WTC11 (cell line): ENCODE results near the gene RIOK2. TPM values are rescaled to one million over a fixed set of nuclear protein-coding genes. Genes with fewer than 3 reads are reported as not detected.

Experiments
- AFF4 ChIP-seq: sonication (generic); formaldehyde crosslinking; IDR thresholded peaks from 2 replicates; pipeline ENCODE4 v1.8.1; 2023; ENCODE audit warnings: mild to moderate bottlenecking, missing genetic modification reagents, borderline replicate concordance
- E2F4 ChIP-seq: sonication (generic); formaldehyde crosslinking; IDR thresholded peaks from 2 replicates; pipeline ENCODE4 v1.8.1; 2022; ENCODE audit warnings: low read depth, mild to moderate bottlenecking, moderate library complexity, missing genetic modification reagents, borderline replicate concordance
- KAT7 ChIP-seq: sonication (generic); formaldehyde crosslinking; IDR thresholded peaks from 2 replicates; pipeline ENCODE4 v1.8.1; 2023; ENCODE audit warnings: missing genetic modification reagents, mild to moderate bottlenecking, borderline replicate concordance
- ZNF317 ChIP-seq: sonication (generic); formaldehyde crosslinking; IDR thresholded peaks from 2 replicates; pipeline ENCODE4 v1.8.1; 2023; ENCODE audit warnings: low read depth, mild to moderate bottlenecking, moderate library complexity, missing genetic modification reagents, borderline replicate concordance
- total RNA-seq: library from RNA; stranded (reverse); gene quantifications from 3 replicates; pipeline ENCODE4 v1.2.3, GENCODE V29; 2021

Gene RIOK2
- total RNA-seq, 1 experiment from 2014 or later = 35.2 TPM

GRCh38 chr5:97111004-97111403 lies 72.0 kb downstream of the RIOK2 start (continued):
- TF ChIP-seq AFF4 (no peak), ZNF317 (no peak), E2F4 (CRISPR knock-in tag) (no peak), KAT7 (no peak)

Other genes with a start within 250 kb of the RIOK2 start
- gene LNPEP, start 247.2 kb downstream of the RIOK2 start, total RNA-seq = 4.7 to 6.4 TPM (median 5.2 TPM) in 3 replicates
- gene LIX1, start 40.6 kb downstream of the RIOK2 start, total RNA-seq = not detected in 3 replicates